Forelimb muscle (tissue), 1 donor: ENCODE data around the gene TSC22D4. TPM values are rescaled to one million over a fixed set of nuclear protein-coding genes. Genes with fewer than 3 reads are reported as not detected.

ENCODE experiments used
- DNase-seq: peaks from one replicate; pipeline ENCODE4 v3.0.0-alpha.2; 2013; ENCODE audit warnings: low read depth
- polyA plus RNA-seq: library from polyadenylated mRNA; unstranded; fragments of 120-200 nt; gene quantifications from one replicate; pipeline ENCODE4 v1.2.1, GENCODE V29; 2013; ENCODE audit not compliant: insufficient read length

Gene TSC22D4
- polyA plus RNA-seq, 1 donor, result 49.8 TPM

DNA sequence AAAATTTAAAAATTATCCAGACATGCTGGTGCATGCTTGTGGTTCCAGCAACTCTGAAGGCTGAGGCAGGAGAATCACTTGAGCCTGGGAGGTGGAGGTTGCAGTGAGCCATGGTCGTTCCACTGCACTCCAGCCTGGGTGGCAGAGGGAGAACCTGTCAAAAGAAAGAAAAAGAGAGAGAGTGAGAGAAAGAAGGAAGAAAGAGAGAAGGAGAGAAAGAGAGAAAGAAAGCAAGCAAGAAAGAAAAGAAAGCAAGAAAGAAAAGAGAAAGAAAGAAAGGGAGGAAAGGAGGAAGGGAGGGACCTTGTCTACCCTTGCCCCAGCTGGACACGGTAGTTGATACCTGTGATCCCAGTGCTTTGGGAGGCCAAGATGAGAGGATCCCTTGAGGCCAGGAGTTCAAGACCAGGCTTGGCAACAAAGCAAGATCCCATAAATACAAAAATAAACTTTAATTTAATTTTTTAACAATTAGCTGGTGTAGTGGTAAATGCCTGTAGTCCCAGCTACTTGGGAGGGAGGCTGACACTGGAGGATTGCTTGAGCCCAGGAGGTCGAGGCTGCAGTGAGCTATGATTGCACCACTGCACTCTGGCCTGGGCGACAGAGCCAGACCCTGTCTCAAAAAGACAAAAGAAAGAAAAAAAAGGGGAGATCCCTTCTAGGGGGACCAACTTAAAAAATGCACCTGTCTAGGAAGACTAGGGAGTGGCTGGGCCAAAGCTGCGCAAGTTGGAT is 13.9 kb upstream of the TSC22D4 start:
- DNase-seq, result no peak

- no peak for DNase-seq
These were observed 12.2 kb upstream of the TSC22D4 start for GRCh38 chr7:100491192-100491578.

GRCh38 chr7:100490483-100491191 is 11.6 kb upstream of the TSC22D4 start:
- no peak for DNase-seq

- peak; percentile 86 for DNase-seq
These were observed 10.8 kb upstream of the TSC22D4 start for GRCh38 chr7:100489824-100490223.

DNA sequence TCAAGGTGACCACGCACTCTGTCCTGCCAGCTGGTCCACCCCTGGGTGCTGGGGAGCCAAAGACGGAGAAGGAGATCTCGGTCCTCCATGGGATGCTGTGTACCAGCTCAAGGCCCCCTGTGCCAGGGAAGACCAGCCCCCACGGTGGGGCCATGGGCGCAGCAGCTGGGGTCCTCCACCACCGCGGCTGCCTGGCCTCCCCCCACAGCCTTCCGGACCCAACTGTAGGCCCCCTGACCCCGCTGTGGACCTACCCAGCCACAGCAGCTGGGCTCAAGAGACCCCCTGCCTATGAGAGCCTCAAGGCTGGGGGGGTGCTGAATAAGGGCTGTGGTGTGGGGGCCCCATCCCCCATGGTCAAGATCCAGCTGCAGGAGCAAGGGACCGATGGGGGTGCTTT is 10.1 kb upstream of the TSC22D4 start:
- no peak for DNase-seq

GRCh38 chr7:100488333-100489095 is 9.5 kb upstream of the TSC22D4 start:
- DNase-seq, result no peak

GRCh38 chr7:100486753-100487446 is 7.9 kb upstream of the TSC22D4 start:
- DNase-seq, result no peak

GRCh38 chr7:100486111-100486636 is 7.2 kb upstream of the TSC22D4 start:
- DNase-seq, result no peak

DNA sequence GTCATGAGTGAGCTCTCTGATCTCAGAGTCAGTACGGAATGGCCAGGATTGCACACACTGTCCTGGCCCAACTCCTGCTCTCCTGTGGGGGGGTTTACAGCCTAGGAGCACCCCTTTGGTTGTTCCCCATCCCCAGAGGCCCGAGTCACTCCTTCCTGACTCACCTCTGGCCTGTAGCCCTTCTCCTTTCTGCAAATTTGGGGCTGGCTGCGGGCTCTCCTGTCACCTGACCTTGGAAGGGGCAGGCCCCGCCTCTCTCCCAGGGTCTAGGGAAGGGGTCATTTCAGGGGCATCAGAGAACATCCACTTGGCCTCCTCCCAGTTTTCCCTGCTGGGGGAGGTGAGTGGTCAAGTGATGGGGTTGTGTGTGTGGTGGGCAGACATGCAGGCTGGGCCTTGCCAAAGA is 6.5 kb upstream of the TSC22D4 start:
- no peak for DNase-seq

- no peak for DNase-seq
These were observed 5.6 kb upstream of the TSC22D4 start for GRCh38 chr7:100484673-100485045.

DNA sequence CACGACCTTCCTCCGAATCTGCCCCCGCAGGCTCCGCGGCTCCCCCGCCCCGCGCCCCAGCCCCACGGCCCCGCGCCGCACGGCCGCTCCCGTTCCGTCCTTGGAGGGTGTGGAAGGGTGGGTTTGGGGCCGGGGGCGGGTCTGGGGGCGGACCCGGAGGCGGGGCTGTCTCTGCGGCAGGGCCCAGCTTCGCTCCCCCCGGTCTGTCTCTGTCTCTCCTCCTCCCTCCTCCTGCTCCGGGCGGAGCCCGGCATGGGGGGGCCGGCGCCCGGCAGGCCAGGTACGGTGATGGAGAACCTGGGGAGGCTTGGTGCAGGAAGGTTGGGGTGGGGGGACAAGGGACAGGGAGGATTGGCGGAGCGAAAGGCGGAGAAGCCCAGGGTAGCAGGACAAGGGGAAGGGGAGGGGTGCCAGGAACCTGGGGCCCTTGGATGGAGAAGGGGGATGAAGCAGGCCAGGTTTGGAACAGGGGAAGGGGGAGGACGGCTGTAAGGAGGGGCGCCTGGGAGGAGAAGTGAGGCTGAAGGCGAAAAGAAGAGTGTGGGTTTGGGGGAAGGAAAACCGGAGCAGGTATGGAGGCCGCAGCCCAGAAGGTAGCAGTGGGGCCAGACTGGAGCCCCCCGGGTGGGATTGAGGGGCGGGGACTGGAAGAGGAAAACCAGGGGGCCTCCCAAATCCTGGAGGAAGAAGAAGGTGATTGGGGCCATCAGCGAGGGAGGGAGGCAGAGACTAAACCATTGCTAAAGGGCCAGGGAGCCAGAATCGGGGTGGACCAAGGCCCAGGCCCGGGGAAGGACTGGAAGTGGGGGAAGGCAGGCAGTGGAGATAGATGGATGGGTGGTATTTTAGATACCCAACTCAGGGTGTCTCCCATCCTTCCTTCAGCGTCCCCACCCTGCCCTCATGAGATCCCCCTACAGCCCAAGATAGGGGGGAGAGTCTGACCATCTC is 5.0 kb upstream of the TSC22D4 start, which contains the start of gene NYAP1:
Gene NYAP1 (plus strand): TSS at position 206 of the 951 bp plus-strand sequence. CDS start 1,385 bp downstream, outside the sequence.
- DNase-seq, result no peak

DNA sequence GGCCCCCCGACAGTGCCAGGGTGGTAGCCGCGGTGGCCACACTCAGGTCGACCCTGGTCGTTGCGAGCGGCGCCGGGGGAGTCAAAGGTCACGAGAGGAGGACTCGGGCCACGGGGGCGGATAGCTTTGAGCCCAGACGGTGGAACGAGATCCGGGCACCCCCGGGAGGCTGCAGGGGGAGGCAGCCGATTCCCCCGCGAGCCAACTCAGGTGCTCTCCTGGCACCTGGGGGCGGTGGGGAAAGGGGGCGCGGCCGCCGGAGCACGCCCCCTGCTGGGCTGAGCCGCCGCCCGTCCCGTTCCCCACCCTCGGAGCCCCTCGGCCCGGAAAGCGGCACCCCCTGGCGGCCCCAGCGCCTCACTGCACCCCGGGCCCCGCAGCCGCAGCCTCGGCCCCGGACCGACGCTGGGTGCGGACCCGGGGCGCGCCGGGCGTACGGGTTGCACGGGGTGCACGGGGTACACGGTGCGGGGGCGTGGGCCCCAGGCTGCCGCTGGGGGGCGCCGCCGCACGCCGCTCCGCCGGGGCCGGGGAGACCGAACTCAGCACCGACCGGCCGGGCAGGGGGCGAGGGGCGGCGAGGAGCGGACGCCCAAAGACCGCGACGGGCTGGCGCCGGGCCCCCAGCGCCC is 4.2 kb upstream of the TSC22D4 start:
- DNase-seq, result no peak

- DNase-seq, result no peak
These were observed 3.7 kb upstream of the TSC22D4 start for GRCh38 chr7:100482728-100483089.

- no peak for DNase-seq
These were observed 2.5 kb upstream of the TSC22D4 start for GRCh38 chr7:100481466-100481865.

GRCh38 chr7:100477871-100478267 is 1.1 kb downstream of the TSC22D4 start:
- DNase-seq, result no peak

- no peak for DNase-seq
These were observed 1.8 kb downstream of the TSC22D4 start for GRCh38 chr7:100476903-100477870.

DNA sequence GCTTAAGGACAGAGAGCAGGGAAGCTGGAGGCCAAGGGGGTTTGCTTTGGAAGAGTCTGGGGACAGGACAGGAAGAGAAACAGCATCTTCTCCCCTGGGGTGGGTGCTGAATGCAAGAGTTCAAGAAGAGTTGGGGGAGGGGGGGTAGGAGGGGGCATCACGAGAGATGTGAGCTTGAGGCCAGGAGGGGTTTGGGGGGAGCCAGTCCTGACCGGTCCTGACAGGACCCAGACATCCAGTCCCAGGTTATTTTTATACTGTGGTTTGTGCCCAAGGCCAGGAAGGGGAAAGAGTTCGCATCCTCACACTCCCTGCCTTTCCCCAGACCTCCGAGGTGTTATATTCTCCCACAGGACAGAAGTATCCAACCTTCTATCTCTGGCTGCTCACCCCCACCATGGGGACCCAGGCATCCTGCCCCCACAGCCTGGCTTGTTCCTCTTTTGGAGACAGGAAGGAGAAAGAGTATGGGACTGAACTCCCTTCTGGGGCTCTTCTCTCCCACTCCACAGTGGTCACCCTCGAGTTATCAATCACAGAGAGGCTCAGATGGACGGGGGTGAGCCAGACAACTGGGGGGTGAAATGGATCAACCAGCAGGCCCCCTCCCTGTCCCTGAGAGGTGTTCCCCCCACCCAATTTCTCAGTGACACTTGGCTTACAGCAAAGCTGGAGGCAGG is 2.8 kb downstream of the TSC22D4 start:
- no peak for DNase-seq

- no peak for DNase-seq
These were observed 3.5 kb downstream of the TSC22D4 start for GRCh38 chr7:100475549-100475948.
